ENCODE data around the gene CDH5.

DNA sequence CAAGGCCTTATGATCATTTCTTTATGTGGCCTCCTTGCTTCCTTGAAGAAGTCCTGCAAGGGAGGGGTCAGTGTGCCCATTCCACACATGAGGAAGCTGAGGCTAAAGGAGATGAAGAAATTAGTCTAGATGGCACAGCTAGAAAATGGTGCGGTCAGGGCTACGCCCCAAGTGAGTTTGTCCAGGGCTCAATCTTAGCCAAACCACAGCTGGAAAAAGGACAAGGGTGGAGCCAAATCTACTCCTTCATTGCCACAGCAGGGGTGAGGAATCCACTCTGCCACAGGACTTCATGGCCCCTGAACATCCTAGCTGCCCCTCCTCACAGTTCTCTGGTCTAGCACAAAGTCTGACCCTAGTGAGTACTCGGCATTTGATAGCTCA, 76.8 kb downstream of the CDH5 start:
- TF ChIP-seq EZH2 (IDR thresholded peaks at IDR 0.05) (no peak), POLR2AphosphoS5 (IDR thresholded peaks at IDR 0.05; ENCODE audit: borderline replicate concordance, low read depth, low read length) (no peak), FOXP2 (optimal IDR thresholded peaks at IDR 0.05; ENCODE audit: control extremely low read depth, extremely low read length, insufficient read depth) (no peak)
